Activated naive CD8-positive, alpha-beta T cell treated with anti-CD3 and anti-CD28 coated beads, Interleukin-2, amount 10 ng/mL, durations not matched to agents 7 days and 5 days (primary cell): ENCODE results near the gene PDK4. TPM values are rescaled to one million over a fixed set of nuclear protein-coding genes. Genes with fewer than 3 reads are reported as not detected.

Source experiments
- ATAC-seq: fragments of 150-1000 bp; cut with Tn5 transposase; one replicate; pipeline ENCODE4 v1.10.0; 2021; ENCODE audit warnings: low read depth, moderate library complexity
- POLR2A ChIA-PET: fragments of 350-600 bp; sonication (Branson Sonifier 250); formaldehyde crosslinking; loops from one replicate; lab custom pipeline; 2021; ENCODE audit warnings: antibody characterized with exemption; lab: Charles Lee
- DNase-seq: peaks from one replicate; pipeline ENCODE4 v3.0.0; 2021
- H3K27ac Mint-ChIP-seq: one replicate; pipeline ENCODE4 v1.8.0; 2022; ENCODE audit warnings: mild to moderate bottlenecking, mixed read lengths
- H3K27me3 Mint-ChIP-seq: one replicate; pipeline ENCODE4 v1.8.0; 2022; ENCODE audit warnings: mild to moderate bottlenecking, moderate library complexity, mixed read lengths
- H3K36me3 Mint-ChIP-seq: one replicate; pipeline ENCODE4 v1.8.0; 2021; ENCODE audit warnings: mild to moderate bottlenecking, mixed read lengths
- H3K4me1 Mint-ChIP-seq: one replicate; pipeline ENCODE4 v1.8.0; 2021; ENCODE audit warnings: mixed read lengths
- H3K4me3 Mint-ChIP-seq: one replicate; pipeline ENCODE4 v1.8.0; 2022; ENCODE audit warnings: mild to moderate bottlenecking, moderate library complexity, mixed read lengths
- H3K9me3 Mint-ChIP-seq: one replicate; pipeline ENCODE4 v1.8.0; 2021; ENCODE audit warnings: mixed read lengths
- total RNA-seq, 2 experiments: library from RNA; stranded (reverse); gene quantifications; one replicate each; pipeline ENCODE4 v1.2.3, GENCODE V29; 2021

Gene PDK4
- 1 to 10 TPM in 1 of 2 experiments, under 1 TPM in 1; 0.39 to 1.2 TPM for total RNA-seq

DNA sequence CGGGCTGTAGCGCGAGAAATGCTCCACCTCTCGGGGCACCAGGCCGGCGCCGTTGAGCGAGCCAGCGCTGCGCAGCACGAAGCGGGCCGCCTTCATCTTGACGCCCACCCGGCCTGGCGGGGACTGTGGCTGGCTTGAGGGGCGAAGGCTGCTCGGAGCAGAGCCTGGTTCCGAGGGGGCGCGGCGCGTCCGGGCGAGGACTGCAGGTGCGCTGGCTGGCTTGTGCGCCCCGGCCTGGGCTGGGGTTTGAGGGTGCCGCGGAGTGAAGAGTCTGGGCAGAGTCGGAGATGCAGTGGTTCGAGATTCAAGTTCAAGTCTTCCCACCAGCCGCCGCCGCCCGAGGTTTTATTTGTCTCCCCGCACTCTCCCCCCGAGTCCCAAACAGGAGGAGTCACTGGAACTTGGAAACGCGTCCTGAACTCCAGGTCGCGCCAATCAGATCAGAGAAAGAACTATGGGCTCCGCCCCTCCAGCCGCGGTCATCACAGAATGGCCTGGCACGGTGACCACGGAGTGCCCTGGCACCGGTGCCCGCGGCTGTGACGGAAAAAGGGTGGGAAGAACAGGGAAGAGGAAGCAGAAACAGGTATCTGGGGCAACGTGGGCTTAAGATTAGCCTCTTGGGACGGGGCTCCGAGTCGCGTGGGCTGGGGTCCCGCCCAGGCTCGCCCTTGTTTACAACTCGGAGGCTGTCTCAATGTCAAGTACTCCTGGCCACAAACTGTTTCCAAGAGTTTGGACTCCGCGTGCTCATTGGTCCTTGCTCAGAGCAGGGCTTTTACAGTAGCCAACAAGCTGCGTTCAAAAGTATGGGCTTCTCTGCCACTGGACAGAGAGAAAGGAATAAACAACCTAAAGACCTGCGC is at the start of gene PDK4:
Gene PDK4 (minus strand): TSS at position 319 of the 866 bp plus-strand sequence. CDS start 223 bp downstream, at position 96.
- no peaks in the 10 kb centered on the region for H3K36me3 Mint-ChIP-seq
- DNase-seq (no peak), ATAC-seq (no peak)
- no peaks in the 10 kb centered on the region for H3K9me3 Mint-ChIP-seq
- peaks cover 2% of the 10 kb centered on the region for H3K4me1 Mint-ChIP-seq
- H3K27me3 Mint-ChIP-seq, result peaks cover 31% of the 10 kb centered on the region
- POLR2A ChIA-PET, result no interaction called here
- no peak within 1 kb of the TSS for H3K27ac Mint-ChIP-seq
- H3K4me3 Mint-ChIP-seq, result no peak within 1 kb of the TSS

DNA sequence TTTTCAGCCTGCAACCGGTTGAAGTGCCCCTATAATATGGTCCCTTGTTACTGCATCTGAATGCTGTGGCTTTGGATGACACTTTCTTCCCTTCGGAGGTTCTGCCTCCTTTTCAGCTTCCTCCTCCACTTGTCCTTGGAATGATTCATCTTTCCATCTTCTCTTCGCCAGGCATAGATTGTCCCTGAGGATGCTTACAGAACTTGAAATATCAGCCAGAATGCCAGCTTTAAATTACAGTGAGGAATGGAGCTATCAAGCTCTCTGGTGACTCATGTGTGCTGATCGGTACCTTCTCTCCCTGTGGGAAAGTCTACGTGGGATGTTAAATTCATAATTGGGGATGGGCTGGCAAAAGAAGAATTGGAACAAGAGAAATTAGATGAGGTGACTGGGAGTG is 45.9 kb upstream of the PDK4 start:
- Mint-ChIP-seq H3K9me3 (no peaks in the 10 kb centered on the region), H3K4me3 (no peak overlapping the region), H3K36me3 (no peaks in the 10 kb centered on the region), H3K27me3 (peaks cover 5% of the 10 kb centered on the region), H3K4me1 (no peaks in the 10 kb centered on the region), H3K27ac (no peak overlapping the region)
- POLR2A ChIA-PET, result no interaction called here
- DNase-seq, result no peak
- no peak for ATAC-seq

DNA sequence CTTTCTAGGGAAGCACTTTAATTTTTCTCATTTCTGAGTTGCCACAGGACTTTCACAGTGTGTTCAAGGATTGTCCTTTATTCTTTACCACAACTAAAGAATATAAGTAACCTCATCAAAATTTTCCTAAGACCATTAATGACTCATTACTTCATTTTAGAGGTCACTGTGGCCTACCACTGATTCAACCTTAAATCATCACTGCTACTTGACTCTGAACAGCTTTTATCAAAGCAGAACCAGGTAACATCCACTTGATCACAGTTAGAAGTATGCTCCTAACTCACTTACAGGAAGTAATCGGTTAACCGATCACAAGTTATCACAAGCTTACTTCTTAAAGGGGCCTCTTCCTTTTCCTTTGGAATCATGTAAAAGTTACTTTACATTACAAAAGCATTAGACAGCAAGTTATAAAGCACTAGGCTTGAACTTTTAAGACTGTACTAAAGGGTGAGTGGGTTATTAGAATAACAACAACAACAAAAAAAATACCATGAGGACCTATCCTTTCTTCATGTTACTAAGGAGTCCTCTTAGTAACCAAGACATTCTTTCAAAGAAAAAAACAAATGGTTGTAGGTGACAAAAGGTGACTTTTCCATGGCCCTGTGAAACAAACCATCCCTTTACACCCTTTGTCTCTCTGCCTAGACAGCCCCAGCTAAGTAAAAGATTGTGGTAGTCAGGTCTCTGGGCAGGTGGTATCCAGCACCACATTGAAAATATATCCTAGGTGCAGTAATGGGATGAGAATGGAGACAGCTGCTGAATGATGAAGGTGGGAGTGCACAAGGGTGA is 40.0 kb upstream of the PDK4 start:
- Mint-ChIP-seq H3K4me1 (peaks cover 1% of the 10 kb centered on the region), H3K4me3 (no peak overlapping the region), H3K27ac (no peak overlapping the region), H3K27me3 (peaks cover 5% of the 10 kb centered on the region), H3K9me3 (no peaks in the 10 kb centered on the region), H3K36me3 (no peaks in the 10 kb centered on the region)
- POLR2A ChIA-PET, result no interaction called here
- no peak for DNase-seq
- no peak for ATAC-seq

DNA sequence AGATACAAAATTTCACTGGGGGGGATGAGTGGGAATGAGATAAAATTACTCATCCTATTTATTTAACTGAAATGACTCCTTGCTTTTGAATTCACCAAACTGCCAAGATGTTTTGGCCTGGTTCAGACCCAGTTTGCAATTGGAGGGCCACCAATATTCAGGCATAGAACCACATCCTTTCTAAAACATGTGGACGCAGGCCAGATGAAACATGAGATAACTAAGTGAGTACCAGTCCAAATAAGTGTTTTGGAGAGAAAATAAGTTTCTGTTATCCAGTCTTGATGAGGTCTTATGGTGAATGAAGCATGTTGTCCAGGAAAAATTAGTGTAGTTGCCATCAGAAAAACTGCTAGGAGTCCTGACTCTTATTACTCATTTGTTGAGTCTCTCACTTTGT is 36.3 kb upstream of the PDK4 start:
- Mint-ChIP-seq H3K4me3 (no peak overlapping the region), H3K4me1 (peaks cover 1% of the 10 kb centered on the region), H3K27ac (no peak overlapping the region), H3K27me3 (no peaks in the 10 kb centered on the region), H3K36me3 (no peaks in the 10 kb centered on the region), H3K9me3 (no peaks in the 10 kb centered on the region)
- DNase-seq (no peak), ATAC-seq (no peak)
- POLR2A ChIA-PET, result no interaction called here

DNA sequence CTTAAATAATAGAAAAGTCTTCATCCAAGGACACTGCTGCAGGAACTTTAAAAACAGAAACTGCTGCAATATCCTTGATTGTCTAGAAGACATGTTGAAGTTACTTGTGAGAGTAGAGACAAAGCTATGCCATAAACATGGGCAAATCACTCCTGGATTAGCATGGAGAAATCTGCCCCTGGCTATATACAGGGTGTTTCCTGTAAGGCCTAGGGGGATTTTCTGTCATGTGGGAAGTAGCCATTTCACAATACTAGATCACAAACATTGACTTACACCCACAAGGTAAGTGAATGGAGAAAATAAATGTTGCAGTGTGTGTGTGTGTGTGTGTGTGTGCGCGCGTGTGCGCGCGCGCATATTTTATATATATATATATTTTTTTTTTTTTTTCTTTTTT is 35.2 kb upstream of the PDK4 start:
- H3K36me3 Mint-ChIP-seq, result no peaks in the 10 kb centered on the region
- H3K4me1 Mint-ChIP-seq, result peaks cover 1% of the 10 kb centered on the region
- DNase-seq, result no peak
- POLR2A ChIA-PET, result no interaction called here
- no peaks in the 10 kb centered on the region for H3K9me3 Mint-ChIP-seq
- ATAC-seq, result no peak
- no peak overlapping the region for H3K4me3 Mint-ChIP-seq
- H3K27ac Mint-ChIP-seq, result no peak overlapping the region
- H3K27me3 Mint-ChIP-seq, result no peaks in the 10 kb centered on the region

DNA sequence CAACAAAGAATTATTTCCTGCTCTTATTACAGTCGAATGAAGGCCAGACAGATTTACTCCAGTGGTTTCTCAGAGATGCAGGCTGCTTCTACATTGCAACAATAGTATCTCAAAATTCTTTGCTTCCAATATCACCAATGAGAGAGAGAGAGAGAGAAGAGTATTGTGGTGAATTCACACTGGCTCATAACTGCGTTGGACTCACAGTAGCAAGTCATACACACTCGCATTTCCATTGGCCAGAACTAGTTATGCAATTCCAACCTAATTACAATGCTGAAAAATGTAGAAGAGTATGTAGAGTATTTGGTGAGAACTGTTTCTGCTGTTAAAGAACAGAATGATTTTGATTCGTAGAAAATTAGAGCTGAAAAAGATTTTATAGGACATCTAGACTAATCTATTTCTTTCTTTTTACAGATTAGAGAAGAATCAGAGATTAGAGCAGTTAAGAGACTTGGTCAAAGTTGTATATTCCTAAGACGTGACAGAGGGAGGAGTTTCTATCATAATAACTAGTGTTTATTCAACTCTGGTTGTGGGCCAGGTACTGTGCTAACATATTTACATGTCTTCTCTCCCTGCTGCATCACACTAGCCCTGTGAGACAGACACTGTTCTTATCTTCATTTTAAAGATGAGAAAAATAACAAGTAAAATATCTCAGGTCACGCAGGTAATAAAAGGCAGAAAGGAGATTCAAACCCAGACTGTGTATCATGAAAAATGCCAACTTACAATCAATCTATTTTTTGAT is 34.6 kb upstream of the PDK4 start:
- no peaks in the 10 kb centered on the region for H3K4me1 Mint-ChIP-seq
- ATAC-seq (no peak), DNase-seq (no peak)
- no peaks in the 10 kb centered on the region for H3K9me3 Mint-ChIP-seq
- POLR2A ChIA-PET, result no interaction called here
- H3K27ac Mint-ChIP-seq, result no peak overlapping the region
- no peaks in the 10 kb centered on the region for H3K27me3 Mint-ChIP-seq
- H3K36me3 Mint-ChIP-seq, result no peaks in the 10 kb centered on the region
- no peak overlapping the region for H3K4me3 Mint-ChIP-seq

DNA sequence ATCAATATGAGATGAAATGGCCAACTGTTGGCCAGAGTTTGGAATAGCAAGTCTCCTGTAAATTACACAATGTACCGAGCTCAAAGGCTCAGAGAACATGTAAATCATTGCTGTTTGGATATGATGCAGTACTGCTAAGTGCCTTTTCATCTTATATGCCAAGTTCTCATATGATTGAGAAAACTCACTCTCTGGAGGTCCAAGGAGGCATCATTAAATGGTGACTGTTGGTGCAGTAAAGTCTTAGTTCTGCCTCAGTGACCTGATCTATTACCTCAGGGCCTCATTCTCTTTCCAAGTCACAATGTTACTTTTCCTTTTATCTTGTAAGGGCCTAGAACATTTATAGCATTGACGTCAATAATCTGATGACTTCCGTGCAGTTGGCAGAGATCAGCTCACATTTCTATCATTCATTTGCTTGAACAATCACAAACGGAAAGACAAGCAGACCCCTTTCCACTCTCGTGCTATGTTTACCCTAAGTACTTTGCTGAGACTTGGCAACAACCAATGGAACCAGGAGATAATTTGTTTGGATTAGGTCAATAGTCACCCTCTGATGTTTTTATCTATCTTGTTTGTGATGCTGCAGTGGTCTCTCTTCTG is 32.6 kb upstream of the PDK4 start:
- ATAC-seq, result no peak
- H3K27ac Mint-ChIP-seq, result no peak overlapping the region
- no peaks in the 10 kb centered on the region for H3K36me3 Mint-ChIP-seq
- DNase-seq, result no peak
- no peaks in the 10 kb centered on the region for H3K9me3 Mint-ChIP-seq
- no peaks in the 10 kb centered on the region for H3K4me1 Mint-ChIP-seq
- POLR2A ChIA-PET, result no interaction called here
- no peak overlapping the region for H3K4me3 Mint-ChIP-seq
- H3K27me3 Mint-ChIP-seq, result no peaks in the 10 kb centered on the region

DNA sequence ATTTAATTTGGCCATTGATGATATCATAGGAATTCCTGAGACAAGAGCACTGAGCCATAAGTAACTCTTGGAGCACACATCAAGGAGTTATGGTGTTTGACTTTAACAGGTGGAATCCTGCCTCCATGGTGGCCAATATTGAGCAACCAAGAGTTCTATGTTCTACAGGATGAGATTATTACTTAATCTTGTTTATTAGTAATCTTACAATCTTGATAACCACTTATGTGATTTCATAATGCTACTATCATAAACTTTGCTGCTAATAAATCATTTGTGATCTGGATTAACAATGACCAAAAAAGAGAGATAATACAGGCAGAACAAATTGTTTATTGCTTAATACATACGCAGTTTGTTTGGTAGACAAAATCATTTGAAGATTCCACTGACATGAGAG is 27.5 kb upstream of the PDK4 start:
- POLR2A ChIA-PET, result no interaction called here
- DNase-seq, result no peak
- no peak for ATAC-seq
- H3K4me1 Mint-ChIP-seq, result no peaks in the 10 kb centered on the region
- H3K27ac Mint-ChIP-seq, result no peak overlapping the region
- no peaks in the 10 kb centered on the region for H3K9me3 Mint-ChIP-seq
- no peak overlapping the region for H3K4me3 Mint-ChIP-seq
- H3K36me3 Mint-ChIP-seq, result no peaks in the 10 kb centered on the region
- no peaks in the 10 kb centered on the region for H3K27me3 Mint-ChIP-seq

DNA sequence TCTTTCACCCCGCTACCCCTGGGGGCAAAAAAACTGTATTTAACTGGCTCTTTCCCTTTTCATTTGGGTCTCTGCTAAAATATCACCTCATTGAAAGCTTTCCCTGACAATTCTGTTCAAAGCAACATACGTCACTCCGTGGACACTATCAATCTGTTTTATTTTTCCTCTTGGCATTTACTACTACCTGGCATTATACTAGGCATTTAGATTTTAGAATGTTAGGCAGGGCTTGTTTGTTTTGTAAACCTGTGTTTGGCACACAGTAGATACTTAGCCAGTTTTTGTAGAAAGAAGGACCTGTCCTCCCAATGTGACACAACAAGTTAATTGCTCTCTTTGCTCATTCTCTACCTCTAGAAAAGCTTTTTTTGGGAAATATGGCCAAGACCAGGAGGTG is 26.5 kb upstream of the PDK4 start:
- H3K27me3 Mint-ChIP-seq, result no peaks in the 10 kb centered on the region
- ATAC-seq (no peak), DNase-seq (no peak)
- H3K27ac Mint-ChIP-seq, result no peak overlapping the region
- H3K36me3 Mint-ChIP-seq, result no peaks in the 10 kb centered on the region
- no peaks in the 10 kb centered on the region for H3K9me3 Mint-ChIP-seq
- POLR2A ChIA-PET, result no interaction called here
- H3K4me3 Mint-ChIP-seq, result no peak overlapping the region
- H3K4me1 Mint-ChIP-seq, result no peaks in the 10 kb centered on the region

DNA sequence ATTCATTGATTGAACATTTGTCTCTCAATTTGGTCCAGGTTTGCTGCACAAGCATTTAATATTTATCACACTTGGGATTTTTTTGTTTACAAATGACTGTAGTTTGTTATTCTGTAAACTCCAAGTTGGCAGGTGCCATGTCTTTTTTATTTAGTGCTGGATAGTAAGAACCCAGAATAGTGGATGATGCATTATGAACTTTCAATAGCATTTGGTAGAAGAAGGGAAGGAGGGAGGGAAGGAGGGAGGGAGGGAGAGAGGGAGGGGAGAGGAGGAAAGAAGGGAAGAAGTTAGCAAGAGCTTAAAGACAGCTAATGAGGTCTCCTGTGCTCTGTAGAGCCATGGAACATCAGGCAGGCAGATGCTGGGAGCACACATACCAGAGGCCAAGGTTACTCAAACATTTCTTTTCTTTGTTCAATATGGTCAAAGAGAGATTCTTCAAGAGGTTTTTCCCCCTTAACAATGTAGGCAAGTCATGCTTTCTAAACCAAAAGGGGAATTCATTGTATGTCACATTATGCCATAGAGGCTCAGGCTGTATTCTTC is 25.8 kb upstream of the PDK4 start:
- peaks cover 2% of the 10 kb centered on the region for H3K27me3 Mint-ChIP-seq
- DNase-seq (no peak), ATAC-seq (no peak)
- no peak overlapping the region for H3K27ac Mint-ChIP-seq
- H3K36me3 Mint-ChIP-seq, result no peaks in the 10 kb centered on the region
- no peaks in the 10 kb centered on the region for H3K9me3 Mint-ChIP-seq
- POLR2A ChIA-PET, result no interaction called here
- H3K4me3 Mint-ChIP-seq, result no peak overlapping the region
- no peaks in the 10 kb centered on the region for H3K4me1 Mint-ChIP-seq

DNA sequence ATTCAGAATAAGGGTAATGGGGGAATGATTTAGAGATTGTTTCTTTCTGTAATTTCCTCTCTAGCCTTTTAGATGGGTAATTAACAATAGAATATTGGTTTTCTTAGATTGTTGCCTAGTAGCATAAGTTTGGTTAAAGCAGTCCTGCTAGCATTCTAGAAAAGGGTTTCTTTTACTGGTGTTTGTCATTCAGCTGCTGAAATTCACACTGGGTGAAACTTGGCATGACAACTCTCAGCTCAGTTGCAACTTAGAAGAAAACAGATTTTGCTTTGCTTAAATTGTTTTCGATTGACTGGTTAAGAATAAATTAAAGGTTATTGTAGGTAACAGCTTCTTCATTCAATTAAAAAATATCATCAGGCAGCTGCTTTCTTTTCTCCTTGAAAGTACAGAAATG is 25.1 kb upstream of the PDK4 start:
- no peak for DNase-seq
- Mint-ChIP-seq H3K4me1 (no peaks in the 10 kb centered on the region), H3K4me3 (no peak overlapping the region), H3K27me3 (peaks cover 2% of the 10 kb centered on the region), H3K36me3 (no peaks in the 10 kb centered on the region), H3K27ac (no peak overlapping the region), H3K9me3 (no peaks in the 10 kb centered on the region)
- no peak for ATAC-seq
- POLR2A ChIA-PET, result no interaction called here

DNA sequence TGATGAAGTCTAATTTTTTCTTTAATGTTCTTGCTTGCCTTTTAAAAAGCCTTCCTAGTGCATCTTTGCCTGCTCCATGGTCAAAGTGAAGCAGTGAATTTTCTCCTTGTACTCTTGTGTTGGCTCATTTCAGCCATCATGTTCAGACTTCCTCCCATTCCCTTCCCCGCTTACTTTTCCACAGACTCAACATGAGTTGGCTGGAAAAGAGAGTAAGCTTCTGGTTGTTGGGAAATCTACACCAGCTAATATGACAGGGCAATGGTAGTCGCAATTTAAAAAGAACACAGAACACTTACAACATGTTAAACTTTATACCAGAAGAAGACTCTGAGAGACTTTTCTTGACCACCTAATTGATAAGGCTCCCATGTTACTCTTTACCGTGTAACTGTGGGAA is 24.3 kb upstream of the PDK4 start:
- DNase-seq, result no peak
- H3K4me3 Mint-ChIP-seq, result no peak overlapping the region
- no peak overlapping the region for H3K27ac Mint-ChIP-seq
- peaks cover 2% of the 10 kb centered on the region for H3K27me3 Mint-ChIP-seq
- POLR2A ChIA-PET, result no interaction called here
- no peaks in the 10 kb centered on the region for H3K36me3 Mint-ChIP-seq
- ATAC-seq, result no peak
- no peaks in the 10 kb centered on the region for H3K9me3 Mint-ChIP-seq
- no peaks in the 10 kb centered on the region for H3K4me1 Mint-ChIP-seq

DNA sequence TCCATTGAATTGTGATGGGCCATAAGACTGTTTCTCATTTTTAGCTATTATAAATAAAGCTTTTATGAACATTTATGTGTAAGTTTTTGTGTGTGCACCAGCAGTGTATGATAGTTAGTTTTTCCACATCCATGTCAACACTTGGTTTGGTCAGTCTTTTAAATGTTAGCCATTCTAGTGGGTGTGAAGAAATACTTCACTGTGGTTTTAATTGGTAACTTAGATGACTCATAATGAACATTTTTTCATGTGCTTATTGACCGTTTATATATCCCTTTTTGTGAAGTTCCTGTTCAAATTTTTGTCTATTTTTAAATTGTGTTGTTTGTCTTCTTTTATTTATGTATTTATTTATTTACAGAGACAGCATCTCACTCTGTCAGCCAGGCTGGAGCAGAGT is 23.6 kb upstream of the PDK4 start:
- Mint-ChIP-seq H3K27ac (no peak overlapping the region), H3K27me3 (peaks cover 2% of the 10 kb centered on the region), H3K36me3 (no peaks in the 10 kb centered on the region), H3K4me1 (no peaks in the 10 kb centered on the region), H3K4me3 (no peak overlapping the region), H3K9me3 (no peaks in the 10 kb centered on the region)
- DNase-seq (no peak), ATAC-seq (no peak)
- POLR2A ChIA-PET, result no interaction called here
